NCI-H2081 (cell line): ENCODE measurements around the gene NENF.

ENCODE experiments used
- DNase-seq, 2 experiments: peaks; one replicate each; lab custom pipeline; 2025; lab: John Stamatoyannopoulos, UW

The NENF gene

GRCh38 chr1:212431644-212432043 is 1.1 kb upstream of the NENF start:
- no peak for DNase-seq

GRCh38 chr1:212432272-212432660 is 454 bp upstream of the NENF start:
- no peak for DNase-seq

DNA sequence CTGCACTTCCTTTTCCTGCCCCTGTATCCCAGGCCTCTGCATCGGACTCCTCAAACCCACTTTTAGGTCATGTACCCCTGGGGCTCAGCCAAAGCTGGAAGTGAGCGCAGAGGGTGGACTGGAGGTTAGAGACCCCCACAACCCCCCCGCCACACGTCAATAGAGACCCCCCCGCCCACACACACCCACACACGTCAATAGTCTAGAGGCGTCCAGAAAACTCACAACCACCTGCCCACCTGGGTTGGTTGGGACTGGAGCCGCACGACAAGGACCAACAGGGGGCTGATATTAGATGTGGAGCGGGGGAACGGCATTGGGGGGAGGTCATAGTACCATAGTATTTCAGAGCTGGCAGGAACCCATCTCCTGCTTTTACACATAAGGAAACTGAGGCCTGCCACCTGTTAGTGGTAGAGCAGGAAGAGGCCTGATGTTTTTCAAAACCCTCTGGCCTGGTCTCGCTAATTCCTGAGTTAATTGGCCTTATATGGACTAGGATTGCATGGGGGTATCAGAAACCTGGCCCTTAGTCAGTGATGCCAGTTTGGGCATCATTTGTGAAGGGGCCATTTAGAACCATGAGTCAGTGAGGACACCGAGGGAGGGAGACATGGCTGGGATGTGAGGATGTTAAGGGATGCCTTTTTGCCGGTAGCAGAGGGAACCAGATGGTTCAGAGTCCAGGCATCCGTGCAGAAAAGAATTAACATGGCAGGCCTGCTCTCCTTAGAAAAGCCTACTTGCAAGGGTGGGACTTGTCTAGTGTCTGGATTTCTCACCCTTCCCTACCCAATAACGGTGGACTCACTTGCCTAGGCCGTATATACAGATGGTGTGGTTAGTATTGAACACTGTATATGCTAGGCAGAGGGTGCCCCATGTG is 1.1 kb downstream of the NENF start:
- no peak for DNase-seq

DNA sequence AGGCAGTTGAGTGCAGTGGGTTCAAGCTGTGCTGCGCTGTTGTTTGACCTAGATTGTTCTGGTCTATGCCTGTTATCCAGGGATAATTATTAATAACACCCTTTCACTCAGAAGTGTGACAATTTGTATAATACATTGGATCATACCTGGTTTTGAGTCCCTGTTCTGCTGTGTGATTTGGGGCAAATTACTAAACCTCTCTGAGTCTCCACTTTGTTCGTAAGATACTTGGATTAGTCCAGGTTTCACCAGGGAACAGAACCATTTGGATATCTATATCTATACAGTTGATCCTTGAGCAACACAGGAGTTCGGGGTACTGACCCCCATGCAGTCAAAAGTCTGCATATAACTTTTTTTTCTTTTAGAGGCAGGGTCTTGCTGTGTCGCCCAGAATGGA is 2.3 kb downstream of the NENF start:
- no peak for DNase-seq

- peak in 1 of 2 experiments; percentile 30 for DNase-seq
Measured at GRCh38 chr1:212437179-212437798, 4.6 kb downstream of the NENF start.

DNA sequence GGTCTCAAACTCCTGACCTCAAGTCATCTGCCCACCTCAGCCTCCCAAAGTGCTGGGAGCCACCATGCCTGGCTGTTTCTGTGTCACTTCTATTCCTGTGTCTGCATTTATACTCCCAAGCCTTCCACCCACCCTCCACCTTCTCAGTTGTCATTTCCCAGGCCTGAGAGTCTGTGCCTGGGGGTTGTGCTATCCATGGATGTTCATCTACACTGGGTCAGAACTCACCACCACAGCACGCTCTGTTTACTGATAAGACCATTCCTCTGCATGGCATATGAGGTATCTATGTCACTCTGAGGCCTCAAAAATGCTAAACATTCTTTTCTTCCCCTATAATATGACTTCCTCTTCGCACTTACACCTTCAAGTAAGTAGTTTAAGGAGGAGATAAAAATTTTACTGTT is 6.1 kb downstream of the NENF start:
- no peak for DNase-seq

GRCh38 chr1:212440419-212440818 is 7.7 kb downstream of the NENF start:
- no peak for DNase-seq

GRCh38 chr1:212442408-212442807 is 9.7 kb downstream of the NENF start:
- no peak for DNase-seq

DNA sequence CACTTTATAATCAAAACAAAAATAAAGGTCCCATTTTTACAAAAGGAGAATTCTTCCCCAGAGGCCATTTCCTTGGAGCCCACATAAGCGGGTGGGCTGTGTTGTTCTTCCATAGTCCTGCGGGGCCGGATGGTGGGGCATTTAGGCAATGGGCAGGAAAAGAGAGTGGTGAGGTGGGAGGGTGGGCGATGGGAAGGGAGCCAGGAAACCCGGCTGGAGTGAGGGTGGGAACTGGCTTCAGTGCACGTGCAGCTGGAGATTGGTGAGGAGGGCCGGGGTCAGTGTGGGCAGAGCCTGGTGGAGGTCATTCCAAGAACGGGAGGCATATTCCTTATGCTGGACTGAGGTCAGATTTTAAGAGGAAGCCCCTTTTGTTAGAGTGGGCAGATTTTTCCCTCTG is 13.6 kb downstream of the NENF start:
- DNase-seq, result no peak

- no peak for DNase-seq
Measured at GRCh38 chr1:212447478-212447877, 14.8 kb downstream of the NENF start.

DNA sequence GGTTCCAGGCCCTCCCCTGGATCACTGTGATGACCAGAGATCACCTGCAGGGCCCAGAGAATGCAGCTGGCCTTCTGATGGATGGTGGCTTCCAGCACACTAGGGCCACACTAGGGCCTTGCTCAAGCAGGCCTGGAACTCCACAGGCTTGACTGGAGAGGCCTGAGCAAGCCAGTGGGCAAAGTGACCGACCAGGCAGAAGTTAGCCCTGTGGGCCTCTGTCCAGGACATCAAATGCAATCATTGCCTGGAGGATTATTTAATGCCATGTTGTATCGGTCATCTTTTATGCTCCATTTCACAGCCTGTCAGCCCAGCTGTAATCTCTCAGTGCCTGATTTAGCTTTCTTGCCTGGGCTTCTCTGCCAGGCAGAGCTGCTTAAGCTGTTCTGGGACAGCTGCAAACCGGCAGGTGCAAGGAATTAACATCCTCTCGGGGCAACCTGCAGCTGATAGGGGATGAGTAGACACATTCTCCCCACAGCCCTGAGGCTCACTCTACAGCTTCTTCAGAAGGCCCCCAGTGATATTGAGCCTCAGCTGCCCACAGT is 17.7 kb downstream of the NENF start:
- no peak for DNase-seq

DNA sequence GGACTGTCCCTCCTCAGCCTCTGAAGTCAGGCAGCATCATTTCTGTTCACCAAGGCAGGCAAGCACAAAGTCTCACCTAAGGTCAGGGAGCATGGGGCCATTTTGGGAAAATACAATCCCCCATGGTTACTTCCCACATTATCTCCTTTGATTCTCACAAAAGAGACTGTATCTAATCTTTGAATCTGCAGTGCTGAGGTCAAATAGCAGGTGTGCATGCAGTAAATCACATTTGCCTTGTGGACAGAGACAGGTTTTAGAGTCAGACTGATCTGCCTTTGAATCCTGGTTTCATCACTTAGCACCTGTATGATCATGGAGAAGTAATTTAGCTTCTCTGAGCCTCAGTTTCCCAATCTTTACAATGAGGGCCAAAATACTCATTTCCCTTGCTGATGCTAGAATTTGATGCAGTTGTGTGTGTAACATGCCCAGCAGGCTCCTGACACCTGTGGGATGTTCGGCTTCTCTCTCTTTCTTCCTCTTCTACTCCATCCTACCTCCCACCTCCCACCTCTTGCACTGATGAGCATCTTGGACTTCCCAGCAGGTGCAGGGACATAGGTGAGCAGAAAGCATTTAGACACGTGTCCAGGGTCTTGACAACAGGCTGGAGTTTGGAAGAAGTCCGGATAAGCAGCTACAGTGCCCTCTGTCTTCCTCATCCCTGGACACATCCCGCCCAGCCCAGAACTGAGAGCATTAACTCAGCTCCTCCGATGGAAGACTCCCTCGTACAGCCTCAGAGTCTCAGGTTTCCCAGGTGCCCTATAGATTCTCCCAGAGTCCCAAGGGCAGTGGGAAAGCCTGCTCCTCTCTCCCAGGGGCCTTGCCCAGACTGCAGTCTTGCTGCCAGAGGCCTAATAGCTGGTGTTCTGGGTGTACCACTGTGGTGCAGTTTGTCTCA is 18.9 kb downstream of the NENF start:
- no peak for DNase-seq

GRCh38 chr1:212452323-212453155 is 19.8 kb downstream of the NENF start:
- no peak for DNase-seq

- DNase-seq, result no peak
Measured at GRCh38 chr1:212453156-212453857, 20.6 kb downstream of the NENF start.

DNA sequence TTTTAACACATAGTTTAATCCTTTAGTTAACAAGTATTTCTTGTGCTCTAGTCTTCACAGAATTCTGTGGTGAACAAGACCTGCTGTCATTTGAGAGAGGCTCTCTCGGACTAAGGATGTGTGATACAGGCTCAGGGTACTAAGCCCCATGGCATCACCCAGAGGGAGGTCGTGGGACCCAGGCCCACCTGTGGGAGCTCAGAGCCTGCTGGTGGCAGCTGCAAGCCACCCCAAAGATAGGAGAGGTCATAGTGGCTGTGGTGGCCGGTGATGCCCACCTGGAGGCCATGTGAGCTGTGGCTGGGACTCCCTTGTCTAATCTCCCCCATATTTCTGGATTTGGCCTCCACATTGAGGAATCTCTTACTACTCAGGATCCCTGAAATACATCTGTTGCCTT is 22.0 kb downstream of the NENF start:
- no peak for DNase-seq

GRCh38 chr1:212455401-212455800 is 22.7 kb downstream of the NENF start:
- no peak for DNase-seq

DNA sequence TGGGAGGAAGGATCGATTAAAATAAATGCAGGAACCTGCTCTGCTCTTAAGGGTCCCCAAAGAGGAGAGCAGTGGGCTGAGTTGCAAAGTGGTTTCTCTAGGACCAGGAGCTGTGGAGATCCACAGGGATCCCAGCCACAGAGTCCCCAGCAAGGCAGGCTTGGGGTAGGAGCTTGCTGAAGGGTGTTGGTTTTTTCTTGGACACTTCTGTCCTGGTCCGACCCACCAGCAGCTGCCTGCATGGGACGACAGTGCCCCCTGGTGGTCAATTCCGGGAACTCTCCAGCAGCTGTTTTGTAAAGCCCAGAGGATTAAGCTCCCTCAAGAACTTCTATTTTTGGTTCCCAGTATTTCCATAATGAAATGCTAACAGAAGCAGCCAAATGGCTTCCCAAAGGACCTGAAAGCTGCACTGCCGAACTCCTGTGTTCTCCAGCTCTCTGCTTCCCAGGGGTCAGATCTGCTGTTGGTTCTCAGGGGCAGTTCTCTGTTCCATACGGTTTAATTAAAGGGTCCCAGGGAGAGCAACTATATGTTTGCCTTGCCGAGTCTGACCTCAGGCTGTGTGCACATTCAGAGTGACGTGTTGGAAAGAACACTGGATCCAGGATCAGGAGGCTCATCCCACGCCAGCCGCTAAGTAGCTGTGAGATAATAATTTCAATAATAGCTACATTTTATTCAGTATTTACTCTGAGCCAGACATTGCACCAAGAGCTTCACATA is 23.2 kb downstream of the NENF start:
- DNase-seq, result peak; percentile 76 to 77

DNA sequence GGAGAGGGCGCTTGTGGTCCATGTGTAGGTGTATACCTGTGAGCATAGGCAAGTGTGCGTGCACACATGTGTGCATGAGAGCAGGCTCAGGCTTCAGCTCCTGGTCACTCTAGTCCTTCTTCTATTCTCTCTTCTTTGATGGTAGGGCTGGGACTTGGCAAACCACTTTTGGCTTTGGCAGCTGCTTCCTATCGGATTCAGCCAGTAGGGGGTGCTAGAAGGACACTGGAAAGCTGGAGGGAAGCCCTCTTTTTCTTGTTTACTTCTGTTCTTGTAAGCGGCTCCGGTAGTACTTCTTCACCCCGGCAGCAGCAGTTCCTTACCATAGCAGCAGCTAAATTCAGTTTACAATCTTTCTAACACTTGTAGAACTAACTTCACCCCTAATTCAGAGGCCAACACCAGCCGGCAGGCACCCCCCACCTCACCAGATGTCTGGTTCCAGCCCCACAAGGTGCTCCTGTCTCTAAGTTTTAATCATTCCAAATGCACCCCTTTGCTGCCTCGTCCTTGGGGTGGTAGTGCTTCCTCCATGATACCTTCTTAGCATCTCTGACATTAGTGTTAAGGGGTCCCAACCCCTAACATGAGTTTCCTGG is 25.1 kb downstream of the NENF start:
- peak; percentile 79 for DNase-seq

- no peak for DNase-seq
Measured at GRCh38 chr1:212458817-212459216, 26.1 kb downstream of the NENF start.

DNA sequence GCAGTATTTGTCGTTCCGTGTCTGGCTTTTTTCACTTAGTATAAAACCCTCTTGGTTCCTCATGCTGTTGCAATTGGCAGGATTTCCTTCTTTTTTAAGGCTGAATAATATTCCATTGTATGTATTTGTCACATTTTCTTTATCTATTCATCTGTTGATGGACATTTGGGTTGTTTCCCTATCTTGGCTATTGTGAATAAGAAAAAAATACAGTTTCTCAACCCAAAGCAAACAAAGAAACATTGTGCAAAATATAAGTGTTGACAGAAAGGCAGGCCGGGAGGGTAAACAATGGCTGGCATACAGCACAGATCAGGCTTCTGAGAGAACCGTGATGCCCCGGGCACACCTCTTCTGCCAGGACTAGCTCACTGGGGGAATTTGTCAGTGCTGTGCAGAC is 26.9 kb downstream of the NENF start:
- DNase-seq, result no peak
